DMS 273 (cell line): ENCODE measurements around the gene ZCCHC17.
A peak's percentile ranks its signal among the peaks of the same experiment; 100 is the strongest.
"Not testable (repeated sequence)": the region's sequence is repeated elsewhere in the genome, so short reads cannot be mapped to it uniquely, and the experiment has no call there.

ENCODE experiments used
- DNase-seq: peaks from one replicate; lab custom pipeline; 2025; ENCODE audit not compliant: unreplicated experiment; lab: John Stamatoyannopoulos, UW

The ZCCHC17 gene

GRCh38 chr1:31368611-31369107, 71.8 kb downstream of the ZCCHC17 start:
- no peak for DNase-seq

DNA sequence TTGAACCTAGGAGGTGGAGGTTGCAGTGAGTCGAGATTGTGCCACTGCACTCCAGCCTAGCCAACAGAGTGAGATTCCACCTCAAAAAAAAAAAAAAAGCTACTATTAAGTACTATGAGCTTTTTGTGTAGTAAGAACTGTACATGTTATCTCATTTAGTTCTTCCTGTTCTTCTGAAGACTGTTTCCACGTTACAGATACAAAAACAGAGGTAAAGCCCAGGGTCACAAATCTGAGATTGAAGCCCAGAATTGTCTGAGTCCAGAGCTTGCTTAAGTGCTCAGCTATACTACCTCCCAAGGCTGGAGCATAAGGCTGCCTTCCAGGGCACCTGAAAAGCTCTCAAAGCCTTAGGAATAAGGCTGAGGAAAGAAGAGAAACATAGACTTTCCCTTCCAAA, 73.2 kb downstream of the ZCCHC17 start:
- DNase-seq, result no peak

- no peak for DNase-seq
Measured at GRCh38 chr1:31370565-31370964, 73.7 kb downstream of the ZCCHC17 start.

DNA sequence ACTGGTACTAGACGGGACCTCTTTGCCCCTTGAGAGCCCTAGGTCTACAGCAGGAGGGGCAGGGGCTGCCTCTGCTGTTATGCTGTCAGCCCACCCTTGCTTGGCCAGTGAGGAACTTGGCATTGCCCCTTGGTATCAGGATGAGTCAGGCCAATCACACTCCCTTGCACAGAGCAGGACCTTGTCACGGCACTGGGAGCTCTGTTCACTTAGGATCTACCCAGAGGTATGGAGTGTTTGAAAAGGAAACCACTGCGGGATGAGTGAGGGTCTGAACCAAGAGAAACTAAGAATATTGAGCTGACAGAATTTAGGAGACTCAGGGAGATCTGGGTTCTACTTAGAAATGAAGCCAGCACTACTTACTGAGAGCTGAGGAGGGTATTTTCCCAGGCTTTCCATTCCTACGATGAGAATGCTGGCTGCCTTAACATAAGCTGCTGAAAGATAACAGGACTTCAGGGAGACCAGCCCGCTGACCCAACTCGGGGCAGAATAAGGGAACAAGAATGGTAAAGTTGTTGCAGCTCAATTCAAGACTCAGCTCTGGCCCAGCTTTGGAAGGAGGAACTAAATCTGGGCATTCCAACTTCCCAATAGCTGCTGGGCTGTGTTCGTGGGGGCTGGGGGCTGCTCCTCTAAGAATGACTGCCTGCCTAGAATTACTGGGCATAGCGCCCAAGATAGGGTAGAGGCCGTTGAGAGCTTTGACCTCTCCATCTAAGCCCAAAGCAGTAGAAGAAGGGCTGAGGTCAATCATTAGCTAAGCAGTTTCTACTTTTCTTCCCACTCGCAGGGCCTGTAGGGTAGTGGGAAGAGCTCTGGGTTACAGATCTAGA, 74.5 kb downstream of the ZCCHC17 start:
- no peak for DNase-seq

DNA sequence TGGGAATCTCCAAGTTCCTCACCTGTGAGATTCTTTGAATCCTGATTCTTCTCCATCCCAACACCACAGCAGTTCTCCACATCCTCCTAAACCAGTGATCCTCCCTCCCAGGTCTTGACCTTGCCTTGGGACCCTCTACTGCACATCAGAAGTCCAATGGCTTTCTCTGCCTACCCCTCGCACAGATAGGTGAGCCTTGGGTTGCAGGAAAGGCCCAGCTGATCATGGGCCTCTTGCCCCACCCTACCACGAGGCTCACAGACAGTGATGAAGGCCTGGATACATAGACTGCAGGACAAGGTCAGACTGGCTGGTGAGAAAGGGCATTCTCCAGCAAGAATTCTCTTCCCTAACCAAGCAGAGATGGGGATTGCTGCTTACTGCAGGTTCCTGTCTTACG, 75.2 kb downstream of the ZCCHC17 start:
- DNase-seq, result no peak

DNA sequence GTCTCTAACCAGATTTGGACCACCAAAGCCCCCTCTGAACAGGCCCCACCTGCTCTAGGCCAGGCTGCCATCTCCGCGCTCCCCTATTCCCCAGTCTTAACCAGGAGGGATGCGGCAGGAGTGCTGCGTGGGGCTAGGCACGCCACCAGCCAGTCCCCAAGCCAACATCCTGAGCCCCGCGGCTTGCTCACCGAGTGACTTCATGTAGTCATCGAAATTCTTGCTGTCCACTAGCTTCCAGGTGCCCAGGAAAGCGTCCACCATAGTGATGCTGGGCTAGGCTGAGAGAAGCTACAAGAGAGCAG, 75.9 kb downstream of the ZCCHC17 start:
- DNase-seq, result no peak

- DNase-seq, result peak; percentile 88
Measured at GRCh38 chr1:31373056-31373896, 76.4 kb downstream of the ZCCHC17 start, which contains the start of gene FABP3. Gene FABP3 (minus strand): TSS chr1:31373076. CDS start chr1:31373014, 62 bp downstream.

DNA sequence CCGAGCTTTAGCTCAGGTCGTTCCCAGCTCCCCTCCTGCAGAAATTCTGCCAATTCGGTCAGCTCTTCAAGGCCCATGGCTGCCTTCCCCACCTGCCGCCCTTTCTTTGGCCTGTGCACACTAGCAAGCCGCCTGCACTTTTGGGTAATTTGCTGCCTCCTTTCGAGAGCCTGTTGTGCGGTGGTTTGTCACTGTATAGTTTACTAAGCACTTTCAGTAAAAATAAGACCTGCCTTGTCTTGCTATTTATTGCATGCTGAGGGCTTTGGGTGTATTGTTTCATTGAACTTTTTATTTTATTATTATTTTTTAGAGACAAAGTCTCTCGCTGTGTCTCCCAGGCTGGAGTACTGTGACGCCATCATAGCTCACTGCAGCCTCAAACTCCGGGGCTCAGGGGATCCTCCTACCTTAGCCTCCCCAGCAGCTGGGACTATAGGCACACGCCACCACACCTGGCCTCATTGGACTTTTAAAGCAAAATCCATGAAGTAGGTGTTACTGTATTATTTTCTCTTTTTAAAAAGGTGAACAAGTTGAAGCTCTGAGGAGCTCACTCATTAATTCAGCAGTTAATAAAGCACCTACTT, 77.2 kb downstream of the ZCCHC17 start:
- DNase-seq, result no peak

DNA sequence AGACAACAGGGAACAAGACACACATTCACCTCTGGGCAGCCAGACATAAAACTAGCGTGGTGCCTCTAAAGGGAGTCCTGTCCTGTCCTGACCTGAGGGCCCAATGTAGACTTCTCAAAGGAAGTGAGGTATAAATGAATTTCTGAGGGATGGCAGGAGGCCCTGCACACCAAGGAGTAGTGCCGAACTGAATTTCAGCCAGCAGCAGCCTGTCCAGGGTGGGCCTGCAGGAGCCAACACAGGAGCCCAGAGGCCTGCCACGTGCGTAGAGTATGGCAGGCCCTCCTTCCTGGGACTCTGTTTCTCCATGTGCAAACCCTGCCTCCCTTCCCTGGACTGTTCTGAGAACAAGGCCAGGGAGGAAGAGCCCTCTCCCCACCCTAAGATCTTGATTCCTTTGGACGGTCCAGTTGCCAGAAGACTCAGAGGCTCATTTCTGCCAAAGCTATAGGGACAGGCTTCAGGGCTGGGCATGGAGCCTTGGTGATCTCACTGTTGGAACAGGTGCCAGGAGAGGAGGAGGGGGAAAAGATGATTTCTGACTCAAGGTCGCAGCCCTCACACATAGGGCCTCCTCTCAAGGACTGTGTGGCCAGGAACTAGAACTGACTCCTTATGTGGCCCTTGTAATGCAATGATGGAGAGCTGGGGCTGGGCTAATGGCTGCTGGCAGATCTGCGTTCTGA, 77.8 kb downstream of the ZCCHC17 start:
- DNase-seq, result peak; percentile 77

DNA sequence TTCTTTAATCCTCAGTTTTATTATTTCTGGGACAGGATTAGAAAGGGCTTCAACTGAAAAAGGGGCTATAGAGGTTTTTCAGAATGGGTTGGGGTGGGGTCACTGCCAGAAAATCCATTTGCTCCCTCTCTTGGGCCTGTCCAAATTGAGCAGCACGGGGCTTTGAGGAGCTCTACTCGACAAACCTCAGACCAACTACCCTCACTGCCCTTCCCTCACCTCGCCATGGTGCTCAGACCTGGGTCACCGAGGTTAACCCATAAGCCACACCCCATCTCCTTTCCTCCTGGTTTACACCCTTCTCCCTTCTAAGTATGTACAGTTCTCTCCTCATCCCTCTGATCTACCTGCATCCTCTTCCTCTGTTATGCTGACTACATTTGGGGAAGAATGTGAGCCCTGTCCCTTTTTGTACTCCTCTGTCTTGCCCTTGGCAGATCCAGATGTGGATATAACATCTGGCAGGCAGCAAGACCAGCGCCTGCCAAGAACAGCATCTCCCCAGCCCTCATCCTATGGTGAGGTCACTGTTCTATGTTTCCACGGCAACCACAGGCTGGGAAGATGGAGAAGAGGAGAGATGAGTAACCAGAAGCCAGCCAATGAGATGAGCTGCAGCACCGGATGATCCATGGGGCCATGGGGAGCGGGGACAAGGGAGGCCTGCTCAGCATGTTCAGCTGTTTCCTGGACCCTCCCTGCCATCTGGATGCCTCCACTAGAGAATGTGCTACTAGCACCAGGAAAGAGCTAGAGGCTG, 79.7 kb downstream of the ZCCHC17 start:
- DNase-seq, result peak; percentile 98

DNA sequence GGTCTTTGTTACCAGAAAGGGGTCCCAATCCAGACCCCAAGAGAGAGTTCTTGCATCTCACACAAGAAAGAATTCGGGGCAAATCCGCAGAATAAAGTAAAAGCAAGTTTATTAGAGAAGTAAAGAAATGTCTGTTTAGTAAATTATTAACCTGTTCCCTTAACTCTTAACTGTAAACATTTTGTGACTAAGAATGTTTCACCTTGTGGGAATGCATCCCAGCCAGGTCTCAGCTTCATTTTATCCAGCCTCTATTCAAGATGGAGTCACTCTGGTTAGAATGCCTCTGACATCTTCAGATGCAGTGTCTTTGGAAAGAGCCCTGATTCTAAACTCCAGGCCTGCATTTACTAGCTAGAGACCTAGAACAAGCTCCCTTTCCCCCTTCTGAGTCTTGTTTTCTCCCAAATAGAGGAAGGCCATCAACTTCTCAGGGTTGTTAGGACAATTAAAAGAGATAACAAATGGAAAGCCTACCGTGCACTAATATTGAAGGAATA, 80.6 kb downstream of the ZCCHC17 start:
- DNase-seq, result no peak

DNA sequence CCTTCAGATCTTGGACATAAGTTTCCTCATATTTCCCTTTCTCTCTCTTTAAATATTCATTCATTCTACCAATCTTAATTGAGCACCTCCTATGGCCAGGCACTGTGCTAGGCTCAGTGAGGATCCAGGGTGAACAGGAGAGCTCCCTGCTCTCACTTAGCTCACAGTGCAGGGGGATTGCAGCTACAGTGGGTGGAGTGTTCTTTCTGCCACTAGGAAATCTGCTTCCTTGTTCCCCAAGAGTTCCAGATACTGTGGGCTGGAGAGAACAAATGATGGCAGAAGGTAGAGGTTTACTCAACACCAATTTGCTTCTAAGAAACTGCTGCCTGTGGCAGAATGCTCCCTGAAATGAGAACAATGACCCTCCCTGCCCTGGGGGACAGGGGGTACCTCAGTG, 81.2 kb downstream of the ZCCHC17 start:
- DNase-seq, result peak; percentile 34

- peak; percentile 67 for DNase-seq
Measured at GRCh38 chr1:31380181-31380580, 83.3 kb downstream of the ZCCHC17 start.

DNA sequence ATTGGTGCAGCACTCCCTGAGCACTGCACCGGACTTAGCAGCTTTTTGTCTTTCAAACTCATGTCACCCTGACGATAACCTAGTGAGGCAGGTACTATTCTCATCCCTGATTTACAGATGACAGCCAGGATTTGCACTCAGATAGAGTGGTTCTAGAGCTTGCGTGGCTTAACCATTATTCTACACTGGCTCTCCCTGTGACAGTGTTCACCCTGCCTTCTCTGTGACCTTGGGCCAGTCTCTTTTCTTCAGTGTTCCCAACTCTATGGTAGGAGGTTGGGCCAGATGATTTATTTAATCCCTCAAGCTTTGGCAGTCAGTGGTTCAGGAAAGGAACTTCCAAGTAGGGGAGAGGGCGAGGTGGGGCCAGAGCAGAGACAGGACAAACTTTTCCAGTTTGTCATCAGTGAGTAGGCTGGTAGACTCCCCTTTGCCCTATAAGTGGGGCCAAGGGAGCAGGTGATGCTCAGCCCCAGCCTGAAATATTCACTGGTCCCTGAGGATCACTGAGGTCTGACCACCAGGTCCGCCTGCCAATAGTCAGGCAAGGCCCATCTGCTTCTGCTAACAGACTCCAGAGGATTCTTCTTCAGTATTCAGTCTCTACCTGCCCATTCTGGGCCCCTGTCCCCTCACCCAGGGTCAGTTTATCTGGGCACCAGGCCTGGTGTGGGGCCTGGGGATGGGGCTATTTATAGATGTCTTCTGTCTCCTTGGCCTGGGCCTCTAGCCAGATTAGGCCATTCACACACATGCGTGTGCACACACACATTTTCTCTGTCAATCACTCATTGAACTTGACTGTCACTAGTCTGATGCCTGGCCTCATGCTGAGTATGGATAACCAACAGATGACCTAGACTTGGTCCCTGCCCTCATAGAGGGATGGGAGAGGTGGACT, 84.8 kb downstream of the ZCCHC17 start:
- peak; percentile 61 for DNase-seq

GRCh38 chr1:31382379-31382989, 85.7 kb downstream of the ZCCHC17 start:
- peak; percentile 80 for DNase-seq

DNA sequence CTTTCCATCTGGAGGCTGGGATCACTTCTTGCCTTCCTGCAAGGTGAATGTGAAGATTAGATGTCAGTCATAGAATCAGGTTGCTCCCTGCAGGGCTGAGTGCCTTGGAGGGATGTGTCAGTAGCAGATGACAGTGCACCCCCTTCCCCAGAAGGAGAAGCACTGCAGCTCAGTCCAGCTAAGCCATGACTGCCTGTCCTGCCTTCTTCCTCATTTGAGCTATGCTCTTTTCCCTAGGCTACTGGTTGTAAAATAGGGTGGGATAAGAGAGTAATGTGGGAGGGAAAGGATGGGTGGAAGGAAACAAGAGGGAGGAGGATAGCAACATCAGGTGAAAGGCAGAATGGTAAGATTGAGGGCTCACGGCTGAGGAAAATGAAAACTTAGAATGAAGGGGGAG, 87.1 kb downstream of the ZCCHC17 start:
- DNase-seq, result peak; percentile 32

- not testable (repeated sequence) for DNase-seq
Measured at GRCh38 chr1:31386576-31387243, 89.9 kb downstream of the ZCCHC17 start.

- peak; percentile 22 for DNase-seq
Measured at GRCh38 chr1:31387612-31388011, 90.8 kb downstream of the ZCCHC17 start.
